Mucosa of descending colon (tissue), 3 donors: ENCODE data around the gene ZNF382. TPM values are rescaled to one million over a fixed set of nuclear protein-coding genes. Genes with fewer than 3 reads are reported as not detected.

ENCODE experiments used
- ATAC-seq: fragments of 200-7000 bp; cut with Tn5 transposase; one replicate; pipeline ENCODE4 v1.9.1; 2020; ENCODE audit warnings: mild to moderate bottlenecking, moderate library complexity
- DNase-seq, 3 donors: peaks; one replicate each; pipeline ENCODE4 v3.0.0-alpha.2; 2020
- H3K36me3 ChIP-seq: fragments of 200-600 bp; one replicate; pipeline ENCODE4 v1.8.0; 2021; ENCODE audit warnings: low read depth, mild to moderate bottlenecking
- H3K4me1 ChIP-seq: fragments of 200-600 bp; one replicate; pipeline ENCODE4 v1.8.0; 2021; ENCODE audit warnings: low read depth, mild to moderate bottlenecking
- H3K4me3 ChIP-seq: fragments of 200-600 bp; one replicate; pipeline ENCODE4 v1.8.0; 2021; ENCODE audit warnings: mild to moderate bottlenecking
- H3K9me3 ChIP-seq: fragments of 200-600 bp; one replicate; pipeline ENCODE4 v1.8.0; 2021; ENCODE audit warnings: mild to moderate bottlenecking
- intact Hi-C, 2 donors: fragments of 100-400 bp; cut with DNase I in 1 of 2; cut with micrococcal nuclease in 1 of 2; formaldehyde crosslinking; loops; one replicate each; pipeline versions ENCODE4 v1.11.0 to v1.11.1; 2022; cut with DNase I, micrococcal nuclease
- long read RNA-seq, 2 donors: library from polyadenylated mRNA; unstranded; transcript quantifications; one replicate each; pipeline ENCODE4 v2.0.0, GENCODE V29; 2019 to 2021
- total RNA-seq, 3 donors: library from RNA; stranded (reverse); fragmentation: NEBNext Ultra II Directional in 2 of 3; extraction: Animal tissue kit (Norgen Biotek cat#: 25700) in 2 of 3; gene quantifications; one replicate each; pipeline versions ENCODE4 v1.2.1 to v1.2.4, GENCODE V29; 2021 to 2023
- TF ChIP-seq, protein P1 (sequence below): fragments of 200-600 bp; IDR thresholded peaks from one replicate; pipeline ENCODE4 v1.8.0; 2022; ENCODE audit warnings: antibody characterized with exemption, mild to moderate bottlenecking
- donor health status: DM: no; HTN: no; CAD: no; lungs with moderate emphysema.
- donor health status: DM: no; HTN: no; CAD: no.
- donor health status: DM: no; HTN: yes; CAD: no.

ZNF382 gene
- total RNA-seq: 10 to 100 TPM in 1 of 3 donors, 1 to 10 TPM in 1, under 1 TPM in 1; 0.78 to 15.4 (median 1.2) TPM
- long read RNA-seq, donor 1, partial matches to known transcripts: 0 of 4 reads
- long read RNA-seq, donor 1, other reads (novel, unspliced or antisense): 3 of 4 reads
- long read RNA-seq, donor 2: 0 reads

DNA sequence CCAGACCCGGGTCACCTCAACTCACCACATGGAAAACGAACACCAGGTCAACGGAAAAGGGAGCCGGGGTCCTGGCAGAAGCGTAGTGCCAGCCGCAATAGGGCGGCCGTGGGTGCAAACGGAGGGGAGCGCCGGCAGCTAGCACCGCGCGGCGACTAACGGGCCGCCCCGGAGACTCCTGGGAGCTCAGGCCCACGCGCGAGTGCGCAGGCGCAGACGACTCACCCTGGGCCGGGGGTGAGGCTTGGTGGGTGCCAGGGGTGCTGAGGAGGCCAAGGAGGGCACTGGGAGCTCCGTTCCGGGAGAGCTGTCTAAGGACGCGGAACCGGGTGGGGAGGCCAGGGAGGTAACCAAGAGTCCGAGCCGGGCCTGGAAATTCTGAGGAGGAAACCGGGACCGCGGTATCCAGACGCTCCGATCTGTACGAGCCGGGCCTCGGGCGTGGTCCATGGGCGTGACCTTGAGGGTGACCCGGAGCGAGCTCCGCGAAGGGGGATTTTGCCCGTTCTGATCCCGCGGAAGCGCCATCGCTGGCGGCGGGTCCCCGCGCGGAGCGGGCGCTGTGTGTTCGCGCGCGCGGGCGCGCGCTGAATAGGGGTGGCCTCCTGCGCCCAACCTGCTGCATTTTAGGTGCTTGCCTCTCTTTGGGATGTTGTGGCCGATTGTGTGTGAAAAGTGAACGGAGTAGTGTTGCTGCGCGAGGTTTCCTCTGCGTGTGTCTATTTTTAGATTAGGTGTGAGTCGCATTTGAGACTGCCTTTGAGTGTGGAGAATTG, at the start of gene ZNF382:
Gene ZNF382, plus strand, starts transcription at position 213 of the 776 bp plus-strand sequence. CDS start 4,602 bp downstream, outside the sequence.
- peak; percentile 59 to 82 (median 72) for DNase-seq
- peak; percentile 91 for ATAC-seq
- TF ChIP-seq, protein P1, sequence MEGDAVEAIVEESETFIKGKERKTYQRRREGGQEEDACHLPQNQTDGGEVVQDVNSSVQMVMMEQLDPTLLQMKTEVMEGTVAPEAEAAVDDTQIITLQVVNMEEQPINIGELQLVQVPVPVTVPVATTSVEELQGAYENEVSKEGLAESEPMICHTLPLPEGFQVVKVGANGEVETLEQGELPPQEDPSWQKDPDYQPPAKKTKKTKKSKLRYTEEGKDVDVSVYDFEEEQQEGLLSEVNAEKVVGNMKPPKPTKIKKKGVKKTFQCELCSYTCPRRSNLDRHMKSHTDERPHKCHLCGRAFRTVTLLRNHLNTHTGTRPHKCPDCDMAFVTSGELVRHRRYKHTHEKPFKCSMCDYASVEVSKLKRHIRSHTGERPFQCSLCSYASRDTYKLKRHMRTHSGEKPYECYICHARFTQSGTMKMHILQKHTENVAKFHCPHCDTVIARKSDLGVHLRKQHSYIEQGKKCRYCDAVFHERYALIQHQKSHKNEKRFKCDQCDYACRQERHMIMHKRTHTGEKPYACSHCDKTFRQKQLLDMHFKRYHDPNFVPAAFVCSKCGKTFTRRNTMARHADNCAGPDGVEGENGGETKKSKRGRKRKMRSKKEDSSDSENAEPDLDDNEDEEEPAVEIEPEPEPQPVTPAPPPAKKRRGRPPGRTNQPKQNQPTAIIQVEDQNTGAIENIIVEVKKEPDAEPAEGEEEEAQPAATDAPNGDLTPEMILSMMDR: no peak
- peaks cover 46% of the 10 kb centered on the region for H3K9me3 ChIP-seq
- intact Hi-C loops: no loop called here
- H3K36me3 ChIP-seq: no peaks in the 10 kb centered on the region
- peak within 1 kb of the TSS; percentile 26 for H3K4me3 ChIP-seq
- H3K4me1 ChIP-seq: peaks cover 3% of the 10 kb centered on the region

DNA sequence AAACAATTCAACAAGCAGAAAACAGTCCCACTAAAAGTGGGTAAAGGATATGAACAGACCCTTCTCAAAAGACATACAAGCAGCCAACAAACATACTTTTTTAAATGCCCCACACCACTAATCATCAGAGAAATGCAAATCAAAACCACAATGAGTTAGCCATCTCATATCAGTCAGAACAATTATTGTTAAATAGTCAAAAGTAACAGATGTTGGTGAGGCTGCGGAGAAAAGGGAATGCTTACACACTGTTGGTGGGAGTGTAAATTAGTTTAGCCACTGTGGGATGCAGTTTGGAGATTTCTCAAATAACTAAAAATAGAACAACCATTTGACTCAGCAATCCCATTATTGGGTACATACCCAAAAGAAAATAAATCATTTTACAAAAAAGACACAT, 40.7 kb upstream of the ZNF382 start:
- DNase-seq (no peak), ATAC-seq (no peak)
- Histone ChIP-seq H3K4me1 (no peaks in the 10 kb centered on the region), H3K9me3 (peaks cover 100% of the 10 kb centered on the region), H3K4me3 (no peak overlapping the region), H3K36me3 (no peaks in the 10 kb centered on the region)
- TF ChIP-seq, protein P1: no peak
- intact Hi-C loops: no loop called here

- Histone ChIP-seq H3K9me3 (peaks cover 44% of the 10 kb centered on the region), H3K4me3 (peak overlapping the region; percentile 70), H3K4me1 (peaks cover 3% of the 10 kb centered on the region), H3K36me3 (no peaks in the 10 kb centered on the region)
- ATAC-seq (no peak), DNase-seq (no peak)
- TF ChIP-seq, protein P1: no peak
- intact Hi-C loops: no loop called here
Measured at GRCh38 chr19:36572593-36573019, 32.5 kb upstream of the ZNF382 start.

GRCh38 chr19:36573020-36573894, 31.9 kb upstream of the ZNF382 start, which contains the start of gene ZNF529:
Gene ZNF529 (minus strand): TSS chr19:36573292. CDS start chr19:36572346, 946 bp downstream.
- H3K36me3 ChIP-seq: no peaks in the 10 kb centered on the region
- H3K4me1 ChIP-seq: peaks cover 3% of the 10 kb centered on the region
- H3K4me3 ChIP-seq: peak within 1 kb of the TSS; percentile 70
- DNase-seq: peak; percentile 90 to 95 (median 91)
- peak; percentile 100 for ATAC-seq
- intact Hi-C loops: no loop called here
- TF ChIP-seq, protein P1: no peak
- H3K9me3 ChIP-seq: peaks cover 39% of the 10 kb centered on the region

DNA sequence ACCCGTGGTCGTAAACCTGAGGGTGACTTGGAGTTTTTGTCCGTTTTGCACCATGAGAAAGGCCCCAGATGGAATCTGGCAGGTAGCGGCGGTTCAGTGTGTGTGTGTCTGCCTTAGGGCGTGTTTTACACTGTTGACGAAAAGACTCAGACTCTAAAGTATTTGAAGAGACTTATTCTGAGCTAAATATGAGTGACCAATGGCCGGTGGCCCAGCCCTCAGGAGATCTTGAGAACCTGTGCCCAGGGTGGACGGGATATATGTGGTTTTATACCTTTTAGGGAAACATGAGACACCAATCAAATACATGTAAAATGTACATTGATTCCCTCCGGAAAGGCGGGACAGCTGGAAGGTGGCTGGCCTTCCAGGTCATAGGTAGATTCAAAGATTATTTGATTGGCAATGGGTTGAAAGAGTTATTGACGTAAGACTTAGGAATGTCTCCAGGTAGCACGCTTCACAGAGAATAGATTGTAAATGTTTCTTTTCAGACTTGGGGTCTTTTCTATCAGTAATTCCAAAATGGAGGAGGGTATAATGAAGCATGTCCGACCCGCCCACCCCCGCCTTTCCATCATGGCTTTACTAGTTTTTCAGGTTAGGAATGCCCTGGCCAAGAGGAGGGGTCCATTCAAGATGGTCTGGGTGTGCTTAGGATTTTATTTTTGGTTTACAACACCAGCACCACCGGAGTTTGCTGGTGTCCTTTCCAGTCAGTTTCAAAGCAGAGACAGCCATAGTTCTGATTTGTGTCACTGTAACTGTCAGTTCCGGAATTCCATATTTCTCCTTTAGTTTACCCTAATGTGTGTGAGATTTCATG, 31.0 kb upstream of the ZNF382 start:
- DNase-seq (peak in 1 of 3 donors; percentile 16), ATAC-seq (peak; percentile 8)
- TF ChIP-seq, protein P1: no peak
- Histone ChIP-seq H3K36me3 (no peaks in the 10 kb centered on the region), H3K4me3 (peak overlapping the region; percentile 70), H3K4me1 (peaks cover 3% of the 10 kb centered on the region), H3K9me3 (peaks cover 38% of the 10 kb centered on the region)
- intact Hi-C loops: no loop called here
